Activated gamma-delta T cell treated with anti-CD3 and anti-CD28 coated beads, Interleukin-2, amount 50 U/mL, for 16 hours (primary cell): ENCODE measurements around the gene SMC3.

Experiments used
- DNase-seq: peaks from one replicate; pipeline ENCODE4 v3.0.0-alpha.2; 2020; ENCODE audit warnings: low read depth

Gene SMC3

GRCh38 chr10:110647136-110647430 lies 79.6 kb downstream of the SMC3 start:
- DNase-seq = no peak

- DNase-seq = no peak
Measured at GRCh38 chr10:110648692-110649346, 81.3 kb downstream of the SMC3 start.

GRCh38 chr10:110649347-110650264 lies 82.1 kb downstream of the SMC3 start:
- no peak for DNase-seq

GRCh38 chr10:110650265-110650668 lies 82.8 kb downstream of the SMC3 start:
- no peak for DNase-seq

- no peak for DNase-seq
Measured at GRCh38 chr10:110651044-110651958, 83.8 kb downstream of the SMC3 start.

- no peak for DNase-seq
Measured at GRCh38 chr10:110652475-110653118, 85.1 kb downstream of the SMC3 start.
